HEK293 (cell line): Measurements from ENCODE around the gene SLC38A9.

Experiments
- BCL11B ChIP-seq: fragments of 450-650 bp; formaldehyde crosslinking; IDR thresholded peaks from 2 replicates; pipeline ENCODE4 v1.5.1; 2016; ENCODE audit warnings: low read depth, missing biosample characterization, missing genetic modification characterization
- CTCF ChIP-seq: fragments of 450-650 bp; formaldehyde crosslinking; IDR thresholded peaks from 2 replicates; pipeline ENCODE4 v1.5.1; 2016; ENCODE audit warnings: missing biosample characterization, missing genetic modification characterization
- GLIS1 ChIP-seq: fragments of 450-650 bp; formaldehyde crosslinking; IDR thresholded peaks from 2 replicates; pipeline ENCODE4 v1.5.1; 2016; ENCODE audit warnings: missing biosample characterization, missing genetic modification characterization
- INSM2 ChIP-seq: fragments of 450-650 bp; formaldehyde crosslinking; IDR thresholded peaks from 2 replicates; pipeline ENCODE4 v1.5.1; 2016; ENCODE audit warnings: missing biosample characterization, missing genetic modification characterization
- KLF17 ChIP-seq: fragments of 450-650 bp; formaldehyde crosslinking; IDR thresholded peaks from 2 replicates; pipeline ENCODE4 v1.5.1; 2016; ENCODE audit warnings: missing biosample characterization, missing genetic modification characterization
- PRDM6 ChIP-seq: fragments of 450-650 bp; formaldehyde crosslinking; IDR thresholded peaks from 2 replicates; pipeline ENCODE4 v1.5.1; 2017; ENCODE audit warnings: missing biosample characterization, missing genetic modification characterization
- SP2 ChIP-seq: fragments of 450-650 bp; formaldehyde crosslinking; IDR thresholded peaks from 2 replicates; pipeline ENCODE4 v1.5.1; 2016; ENCODE audit warnings: missing biosample characterization, missing genetic modification characterization
- TRIM28 ChIP-seq: IDR thresholded peaks from 2 replicates; pipeline ENCODE4 v1.6.1; 2011; ENCODE audit warnings: low read length, control low read depth, borderline replicate concordance
- YY2 ChIP-seq: fragments of 450-650 bp; formaldehyde crosslinking; IDR thresholded peaks from 2 replicates; pipeline ENCODE4 v1.5.1; 2016; ENCODE audit warnings: missing biosample characterization, missing genetic modification characterization
- ZBTB26 ChIP-seq: fragments of 450-650 bp; formaldehyde crosslinking; optimal IDR thresholded peaks from 2 replicates; pipeline ENCODE3; 2016; ENCODE audit warnings: missing biosample characterization, mild to moderate bottlenecking, missing genetic modification characterization
- ZBTB48 ChIP-seq: fragments of 450-650 bp; formaldehyde crosslinking; IDR thresholded peaks from 2 replicates; pipeline ENCODE4 v1.5.1; 2016; ENCODE audit warnings: missing biosample characterization, missing genetic modification characterization
- ZFP3 ChIP-seq: fragments of 450-650 bp; formaldehyde crosslinking; IDR thresholded peaks from 2 replicates; pipeline ENCODE4 v1.5.1; 2016; ENCODE audit warnings: low read depth, missing biosample characterization, missing genetic modification characterization
- ZFP37 ChIP-seq: fragments of 450-650 bp; formaldehyde crosslinking; IDR thresholded peaks from 2 replicates; pipeline ENCODE4 v1.5.1; 2016; ENCODE audit warnings: missing biosample characterization, missing genetic modification characterization
- ZNF140 ChIP-seq: fragments of 450-650 bp; formaldehyde crosslinking; IDR thresholded peaks from 2 replicates; pipeline ENCODE4 v1.5.1; 2016; ENCODE audit warnings: missing biosample characterization, missing genetic modification characterization
- ZNF146 ChIP-seq: fragments of 450-650 bp; formaldehyde crosslinking; IDR thresholded peaks from 2 replicates; pipeline ENCODE4 v1.5.1; 2016; ENCODE audit warnings: missing biosample characterization, missing genetic modification characterization
- ZNF23 ChIP-seq: fragments of 450-650 bp; formaldehyde crosslinking; IDR thresholded peaks from 2 replicates; pipeline ENCODE4 v1.5.1; 2016; ENCODE audit warnings: missing biosample characterization, missing genetic modification characterization, borderline replicate concordance
- ZNF302 ChIP-seq: fragments of 450-650 bp; formaldehyde crosslinking; IDR thresholded peaks from 2 replicates; pipeline ENCODE4 v1.5.1; 2016; ENCODE audit warnings: missing biosample characterization, missing genetic modification characterization, low read depth
- ZNF341 ChIP-seq: fragments of 450-650 bp; formaldehyde crosslinking; IDR thresholded peaks from 2 replicates; pipeline ENCODE4; 2016; ENCODE audit warnings: low read depth, missing biosample characterization, missing genetic modification characterization
- ZNF391 ChIP-seq: fragments of 450-650 bp; formaldehyde crosslinking; IDR thresholded peaks from 2 replicates; pipeline ENCODE4 v1.5.1; 2016; ENCODE audit warnings: low read depth, missing biosample characterization, missing genetic modification characterization, borderline replicate concordance
- ZNF423 ChIP-seq: fragments of 450-650 bp; formaldehyde crosslinking; IDR thresholded peaks from 2 replicates; pipeline ENCODE4 v1.5.1; 2016; ENCODE audit warnings: missing biosample characterization, missing genetic modification characterization
- ZNF426 ChIP-seq: fragments of 450-650 bp; formaldehyde crosslinking; IDR thresholded peaks from 2 replicates; pipeline ENCODE4 v1.5.1; 2017; ENCODE audit warnings: missing biosample characterization, missing genetic modification characterization, mild to moderate bottlenecking, inconsistent platforms, moderate library complexity
- ZNF473 ChIP-seq: fragments of 450-650 bp; formaldehyde crosslinking; IDR thresholded peaks from 2 replicates; pipeline ENCODE4 v1.5.1; 2017; ENCODE audit warnings: missing biosample characterization, missing genetic modification characterization
- ZNF529 ChIP-seq: fragments of 450-650 bp; formaldehyde crosslinking; IDR thresholded peaks from 2 replicates; pipeline ENCODE4 v1.5.1; 2017; ENCODE audit warnings: missing genetic modification characterization, missing biosample characterization; ENCODE audit not compliant: insufficient replicate concordance
- ZNF548 ChIP-seq: fragments of 450-650 bp; formaldehyde crosslinking; IDR thresholded peaks from 2 replicates; pipeline ENCODE4 v1.5.1; 2016; ENCODE audit warnings: missing biosample characterization, missing genetic modification characterization
- ZNF571 ChIP-seq: fragments of 450-650 bp; formaldehyde crosslinking; IDR thresholded peaks from 2 replicates; pipeline ENCODE4 v1.5.0; 2017; ENCODE audit warnings: missing biosample characterization, missing genetic modification characterization
- ZNF596 ChIP-seq: fragments of 450-650 bp; IDR thresholded peaks from 2 replicates; pipeline ENCODE4 v1.5.0; 2018; ENCODE audit warnings: missing biosample characterization, mild to moderate bottlenecking, missing genetic modification characterization, moderate library complexity
- ZNF624 ChIP-seq: fragments of 450-650 bp; formaldehyde crosslinking; IDR thresholded peaks from 2 replicates; pipeline ENCODE4 v1.5.1; 2017; ENCODE audit warnings: missing biosample characterization, missing genetic modification characterization
- ZNF626 ChIP-seq: fragments of 450-650 bp; sonication (Bioruptor Pico); formaldehyde crosslinking; IDR thresholded peaks from 2 replicates; pipeline ENCODE4 v1.5.1; 2018; ENCODE audit warnings: missing biosample characterization, missing genetic modification characterization, inconsistent platforms
- ZNF701 ChIP-seq: fragments of 450-650 bp; formaldehyde crosslinking; IDR thresholded peaks from 2 replicates; pipeline ENCODE4 v1.5.1; 2016; ENCODE audit warnings: missing biosample characterization, missing genetic modification characterization
- ZNF747 ChIP-seq: fragments of 450-650 bp; formaldehyde crosslinking; IDR thresholded peaks from 2 replicates; pipeline ENCODE4 v1.5.1; 2016; ENCODE audit warnings: missing biosample characterization, missing genetic modification characterization
- ZNF76 ChIP-seq: fragments of 450-650 bp; formaldehyde crosslinking; IDR thresholded peaks from 2 replicates; pipeline ENCODE4; 2016; ENCODE audit warnings: low read depth, missing biosample characterization, missing genetic modification characterization, borderline replicate concordance
- ZNF777 ChIP-seq: fragments of 450-650 bp; formaldehyde crosslinking; IDR thresholded peaks from 2 replicates; pipeline ENCODE4 v1.5.1; 2017; ENCODE audit warnings: missing biosample characterization, missing genetic modification characterization, borderline replicate concordance
- ZSCAN30 ChIP-seq: fragments of 450-650 bp; IDR thresholded peaks from 2 replicates; pipeline ENCODE4 v1.5.1; 2018; ENCODE audit warnings: missing biosample characterization, mild to moderate bottlenecking, missing genetic modification characterization, moderate library complexity
- ZXDB ChIP-seq: fragments of 450-650 bp; formaldehyde crosslinking; IDR thresholded peaks from 2 replicates; pipeline ENCODE4 v1.5.1; 2016; ENCODE audit warnings: missing biosample characterization, missing genetic modification characterization

Gene SLC38A9

GRCh38 chr5:55712023-55712859 lies at the start of gene SLC38A9 (continued):
- peak; percentile 21; the same call in 1 of the 2 replicates for TF ChIP-seq GLIS1 (tag by site-specific recombination)
- TF ChIP-seq ZNF140 (tag by site-specific recombination): no peak
- peak; percentile 59 for TF ChIP-seq ZSCAN30 (tag by site-specific recombination)
- TF ChIP-seq INSM2 (tag by site-specific recombination): peak; percentile 33; the same call in 1 of the 2 replicates
- no peak for TF ChIP-seq ZNF529 (tag by site-specific recombination)
- peak; percentile 98 for TF ChIP-seq ZNF76 (tag by site-specific recombination)
- no peak; the same call in 1 of the 2 replicates for TF ChIP-seq CTCF (tag by site-specific recombination)
- TF ChIP-seq ZNF473 (tag by site-specific recombination): no peak
- TF ChIP-seq ZNF23 (tag by site-specific recombination): no peak
- no peak for TF ChIP-seq ZNF548 (tag by site-specific recombination)
- TF ChIP-seq ZNF146: no peak
- TF ChIP-seq ZFP3 (tag by site-specific recombination): no peak
- TF ChIP-seq SP2: peak; percentile 91
- peak; percentile 78 for TF ChIP-seq ZBTB48 (tag by site-specific recombination)
- no peak for TF ChIP-seq PRDM6
- peak; percentile 87 for TF ChIP-seq ZXDB
- TF ChIP-seq ZNF302: no peak
- no peak for TF ChIP-seq BCL11B (tag by site-specific recombination)
- TF ChIP-seq ZNF624 (tag by site-specific recombination): no peak
- TF ChIP-seq ZNF391 (tag by site-specific recombination): no peak
- TF ChIP-seq ZNF747 (tag by site-specific recombination): no peak
- TF ChIP-seq KLF17 (tag by site-specific recombination): no peak; the same call in 1 of the 2 replicates
- TF ChIP-seq ZNF571 (tag by site-specific recombination): no peak
- TF ChIP-seq ZNF596 (tag by site-specific recombination): no peak
- TF ChIP-seq YY2 (tag by site-specific recombination): no peak
- no peak for TF ChIP-seq ZNF423
- no peak for TF ChIP-seq ZNF701 (tag by site-specific recombination)
- no peak for TF ChIP-seq ZNF626 (tag by site-specific recombination)
- 0 out of 2 replicates have a peak, but pooled peaks have one; percentile 38 for TF ChIP-seq TRIM28
- peak; percentile 49; the same call in 1 of the 2 replicates for TF ChIP-seq ZNF777 (tag by site-specific recombination)
- TF ChIP-seq ZNF426 (tag by site-specific recombination): no peak
- TF ChIP-seq ZBTB26: peak; percentile 74
- TF ChIP-seq ZFP37 (tag by site-specific recombination): no peak
- peak; percentile 71 for TF ChIP-seq ZNF341 (tag by site-specific recombination)
